Measurements from ENCODE around the gene PTPN7.
"Not testable (repeated sequence)": the region's sequence is repeated elsewhere in the genome, so short reads cannot be mapped to it uniquely, and the experiment has no call there.

The PTPN7 gene

GRCh38 chr1:202189918-202190715, 29.7 kb upstream of the PTPN7 start:
- no peak for DNase-seq (ENCODE audit: low read depth)

DNA sequence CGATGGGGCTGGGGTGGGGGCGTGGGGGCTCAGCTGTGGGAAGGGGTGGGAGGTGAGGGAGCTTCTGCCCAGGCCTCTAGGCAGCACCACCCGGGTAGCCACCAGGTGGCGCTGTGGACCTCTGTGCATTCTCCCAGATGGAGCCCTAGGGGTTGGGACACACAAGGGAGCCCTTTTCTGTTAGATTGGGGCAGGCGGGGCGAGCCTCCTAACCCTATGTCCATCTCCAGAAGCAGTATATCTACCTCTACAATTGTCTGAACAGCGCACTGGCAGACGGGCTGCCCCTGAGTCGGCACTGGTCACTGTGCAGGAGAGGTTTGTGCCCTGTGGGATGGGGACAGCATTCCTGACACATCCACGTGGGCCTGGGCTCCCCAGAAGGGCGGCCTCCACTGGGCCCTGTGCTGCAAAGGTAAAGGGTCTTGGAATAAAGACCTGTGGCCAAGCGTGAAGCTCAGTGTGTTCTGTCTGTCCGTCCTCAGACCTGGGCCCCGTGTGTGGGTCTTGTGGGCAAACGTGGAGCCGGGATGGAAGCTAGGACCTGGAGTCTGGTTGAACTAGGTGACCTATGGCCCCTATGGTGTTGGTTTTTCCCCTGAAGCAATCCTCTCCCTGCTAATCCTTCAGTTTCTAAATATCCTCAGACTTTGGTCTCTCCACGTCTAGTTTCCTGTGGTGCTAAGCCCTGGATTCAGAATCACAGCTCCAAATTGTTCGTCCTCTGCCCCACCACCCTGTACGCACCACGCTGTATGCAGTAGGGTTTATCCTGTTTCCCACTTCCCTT, 28.8 kb upstream of the PTPN7 start:
- peak; percentile 64 for DNase-seq (ENCODE audit: low read depth)

GRCh38 chr1:202187697-202188407, 27.4 kb upstream of the PTPN7 start:
- no peak for DNase-seq (ENCODE audit: low read depth)

GRCh38 chr1:202187041-202187671, 26.8 kb upstream of the PTPN7 start:
- no peak for DNase-seq (ENCODE audit: low read depth)

GRCh38 chr1:202186327-202186726, 25.9 kb upstream of the PTPN7 start:
- no peak for DNase-seq (ENCODE audit: low read depth)

- DNase-seq (ENCODE audit: low read depth): peak; percentile 59
These were observed 24.5 kb upstream of the PTPN7 start for GRCh38 chr1:202184750-202185460.

DNA sequence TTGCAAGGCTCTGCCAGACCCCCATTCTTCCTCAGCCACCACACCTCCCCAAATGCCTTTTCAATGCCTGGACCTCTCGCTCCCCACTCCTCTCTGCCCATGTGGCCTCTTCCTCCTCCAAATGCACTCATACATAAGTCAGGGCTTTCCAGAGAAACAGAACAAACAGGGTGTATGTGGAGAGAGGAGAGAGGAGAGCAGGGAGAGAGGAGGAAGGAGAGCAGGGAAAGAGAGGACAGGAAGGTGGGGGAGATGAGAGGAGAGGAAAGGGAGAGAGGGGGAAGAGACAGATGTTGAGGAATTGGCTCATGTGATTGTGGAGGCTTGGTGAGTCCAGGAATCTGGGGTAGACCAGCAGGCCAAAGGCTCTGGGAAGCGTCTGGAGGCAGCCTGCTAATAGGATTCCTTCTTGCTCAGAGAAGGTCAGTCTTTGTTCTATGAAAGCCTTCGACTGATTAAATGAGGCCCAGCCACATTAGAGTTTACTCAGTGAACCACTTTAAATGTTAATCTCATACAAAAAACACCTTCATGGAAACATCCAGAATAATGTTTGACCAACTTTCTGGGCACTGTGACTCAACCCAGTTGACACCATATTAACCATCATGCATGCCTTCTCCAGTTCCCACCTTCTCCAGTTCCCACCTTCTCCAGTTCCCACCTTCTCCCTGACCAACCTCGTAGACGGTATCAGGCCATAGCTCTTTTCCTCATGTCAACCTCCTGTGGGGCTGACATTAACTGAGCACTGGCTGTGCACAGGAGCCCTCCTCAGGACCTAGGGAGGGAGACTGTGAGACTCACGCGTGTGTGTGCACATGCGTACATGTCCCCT, 21.9 kb upstream of the PTPN7 start:
- no peak for DNase-seq (ENCODE audit: low read depth)

- no peak for DNase-seq (ENCODE audit: low read depth)
These were observed 21.2 kb upstream of the PTPN7 start for GRCh38 chr1:202181586-202181985.

DNA sequence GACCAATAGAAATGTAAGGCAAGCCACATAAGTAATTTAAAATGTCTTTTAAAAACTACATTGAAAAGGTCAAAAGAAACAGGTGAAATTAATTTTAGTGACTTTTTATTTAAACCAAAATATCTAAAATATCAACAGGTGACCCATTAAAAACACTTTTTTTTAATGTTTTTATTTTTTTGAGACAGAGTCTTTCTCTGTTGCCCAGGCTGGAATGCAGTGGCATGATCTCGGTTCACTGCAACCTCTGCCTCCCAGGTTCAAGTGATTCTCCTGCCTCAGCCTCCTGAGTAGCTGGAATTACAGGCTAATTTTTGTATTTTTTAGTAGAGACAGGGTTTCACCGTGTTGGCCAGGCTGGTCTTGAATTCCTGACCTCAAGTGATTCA, 20.3 kb upstream of the PTPN7 start:
- DNase-seq (ENCODE audit: low read depth): not testable (repeated sequence)

DNA sequence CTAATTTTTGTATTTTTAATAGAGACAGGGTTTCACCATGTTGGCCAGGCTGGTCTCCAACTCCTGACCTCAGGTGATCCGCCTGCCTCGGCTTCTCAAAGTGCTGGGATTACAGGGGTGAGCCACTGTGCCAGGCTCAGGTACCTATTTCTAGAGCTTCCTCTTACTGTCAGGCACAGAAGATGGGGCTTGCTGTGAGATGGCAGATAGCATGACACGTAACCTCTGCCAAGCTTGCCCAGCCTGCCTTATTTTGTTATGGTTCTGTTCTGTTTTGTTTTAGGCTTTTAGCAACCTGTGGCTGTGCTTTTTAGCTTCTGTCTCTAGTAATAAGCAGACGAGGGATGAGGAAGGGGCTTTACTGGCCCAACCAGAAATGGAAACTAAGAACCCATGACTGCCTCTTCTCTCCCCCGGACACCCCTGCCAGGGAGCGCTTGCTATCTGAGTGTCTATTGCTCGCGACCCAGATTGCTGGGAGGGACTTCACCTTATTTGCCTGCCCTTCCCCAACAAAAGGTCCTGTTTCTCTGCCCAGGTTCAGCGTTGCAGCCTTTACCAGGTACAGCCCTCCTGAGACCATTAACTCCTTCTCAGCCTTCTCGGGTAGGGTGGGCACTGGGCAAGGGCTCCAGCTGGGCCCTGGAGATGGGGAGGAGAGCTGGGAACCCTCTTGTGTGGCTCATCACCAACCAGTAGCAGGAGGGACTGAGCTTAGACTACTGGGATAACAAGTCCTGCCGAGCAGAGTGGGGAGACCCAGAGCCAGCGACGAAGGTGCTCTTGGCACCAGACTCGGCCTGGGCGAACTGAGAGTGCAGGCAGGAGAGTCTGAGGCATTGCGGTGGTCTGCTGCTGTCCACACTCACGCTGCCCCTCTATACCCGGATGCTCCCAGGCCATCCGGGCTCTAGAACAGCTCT, 19.7 kb upstream of the PTPN7 start:
- no peak for DNase-seq (ENCODE audit: low read depth)

DNA sequence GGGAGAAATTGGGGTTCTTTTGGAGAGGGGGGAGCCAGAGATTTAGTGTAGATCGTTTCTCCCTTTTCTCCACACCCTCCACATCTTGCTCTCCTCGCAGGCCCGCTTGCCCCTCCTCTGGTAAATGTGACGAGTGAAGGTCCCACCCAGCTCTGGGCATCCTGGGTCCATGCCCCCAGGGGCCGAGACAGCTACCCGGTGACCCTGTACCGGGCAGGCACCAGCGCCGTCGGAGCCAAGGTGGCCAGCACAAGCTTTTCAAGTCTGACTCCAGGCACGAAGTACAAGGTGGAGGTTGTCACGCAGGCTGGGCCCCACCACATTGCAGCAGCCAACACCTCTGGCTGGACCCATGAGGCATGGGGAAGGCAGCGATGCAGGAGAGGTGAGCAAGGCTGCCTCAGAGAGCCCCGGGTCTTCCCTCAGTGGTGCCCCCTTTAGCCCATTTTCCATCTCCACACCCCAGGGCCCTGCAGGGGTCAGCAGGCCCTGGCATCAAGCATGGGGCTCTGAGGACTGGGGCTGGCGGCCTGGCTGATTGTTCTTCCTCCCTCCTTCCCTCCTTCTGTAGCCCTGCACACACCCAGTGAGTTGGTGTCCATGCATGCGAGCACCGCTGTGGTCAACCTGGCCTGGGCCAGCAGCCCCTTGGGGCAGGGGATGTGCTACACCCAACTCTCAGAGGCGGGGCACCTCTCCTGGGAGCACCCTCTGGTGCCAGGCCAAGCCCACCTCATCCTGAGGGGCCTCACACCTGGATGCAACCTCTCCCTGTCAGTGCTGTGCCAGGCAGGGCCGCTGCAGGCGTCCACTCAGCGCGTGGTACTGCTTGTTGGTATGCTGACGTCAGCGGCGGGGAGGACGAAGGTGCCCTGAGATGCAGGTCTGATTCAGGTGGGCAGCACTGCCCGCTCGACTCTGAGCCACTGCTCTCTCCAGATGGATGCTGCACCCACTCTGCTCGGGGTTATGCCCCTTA, 16.8 kb upstream of the PTPN7 start:
- no peak for DNase-seq (ENCODE audit: low read depth)

DNA sequence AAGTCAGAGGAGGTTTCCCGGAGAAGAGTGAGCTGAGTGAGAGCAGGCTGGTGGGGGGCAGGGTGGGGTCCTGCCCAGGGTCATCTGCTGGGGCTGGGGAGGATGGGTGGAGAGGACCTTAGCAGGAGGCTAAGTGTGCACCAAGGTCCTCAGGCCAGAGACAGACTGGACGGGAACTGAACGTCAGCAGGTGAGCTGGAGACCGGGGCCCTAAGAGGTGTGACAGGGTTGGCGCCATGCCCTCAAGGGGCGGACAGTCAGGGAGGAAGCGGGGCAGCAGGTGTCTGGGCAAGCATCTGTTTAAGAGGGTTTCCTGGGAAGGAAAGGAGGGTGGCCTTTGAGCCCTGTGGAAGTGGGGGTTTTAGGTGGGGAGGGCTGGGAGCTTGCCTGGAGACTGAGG, 13.6 kb upstream of the PTPN7 start:
- DNase-seq (ENCODE audit: low read depth): no peak

DNA sequence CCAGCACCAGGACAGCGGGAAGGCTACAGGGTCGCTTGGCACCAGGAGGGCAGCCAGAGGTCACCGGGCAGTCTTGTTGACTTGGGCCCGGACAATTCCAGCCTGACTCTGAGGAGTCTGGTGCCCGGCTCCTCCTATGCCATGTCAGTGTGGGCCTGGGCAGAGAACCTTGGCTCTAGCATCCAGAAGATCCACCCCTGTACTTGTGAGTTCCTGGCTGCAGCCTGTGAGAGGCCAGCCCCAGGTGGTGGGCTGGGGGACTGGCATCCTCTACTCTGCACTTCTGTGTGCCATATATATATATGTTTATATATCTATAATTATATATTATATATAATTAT, 11.6 kb upstream of the PTPN7 start:
- no peak for DNase-seq (ENCODE audit: low read depth)

- no peak for DNase-seq (ENCODE audit: low read depth)
These were observed 11.1 kb upstream of the PTPN7 start for GRCh38 chr1:202171292-202172014.

DNA sequence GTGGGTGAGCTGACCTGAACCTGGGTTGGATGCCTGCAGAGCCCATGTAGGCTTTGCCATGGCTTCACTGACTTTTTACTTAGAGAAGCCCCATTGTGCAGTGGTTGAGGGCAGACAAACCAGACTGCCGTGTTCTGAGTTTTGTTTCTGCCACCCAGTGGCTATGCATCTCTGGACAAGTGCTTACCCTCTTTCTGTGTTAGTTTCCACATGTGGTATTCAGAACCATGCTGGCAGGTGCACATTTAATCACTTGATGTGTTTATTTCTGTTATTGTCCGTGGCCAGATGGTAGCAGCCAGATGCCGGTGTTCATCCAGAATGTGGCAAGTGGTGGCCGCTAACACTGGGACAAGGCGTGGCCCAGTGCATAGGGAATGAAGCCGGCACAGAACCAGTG, 10.3 kb upstream of the PTPN7 start:
- DNase-seq (ENCODE audit: low read depth): no peak

DNA sequence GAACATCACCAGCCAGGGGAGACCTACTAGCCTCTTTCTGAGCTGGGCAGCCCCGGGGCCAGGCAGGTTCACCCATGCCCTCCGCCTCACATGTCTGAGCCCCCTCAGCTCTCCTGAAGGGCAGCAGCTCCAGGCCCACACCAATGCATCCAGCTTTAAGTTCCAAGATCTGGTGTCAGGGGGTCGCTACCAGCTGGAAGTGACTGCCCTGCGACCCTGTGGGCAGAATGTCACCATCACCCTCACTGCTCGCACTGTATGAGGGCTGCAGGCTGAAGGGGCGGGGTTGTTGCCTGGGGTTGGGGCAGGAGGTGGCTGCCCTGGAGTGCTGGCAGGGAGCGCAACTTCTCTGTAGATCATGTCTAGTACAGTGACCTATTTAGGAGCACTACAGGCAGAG, 8.5 kb upstream of the PTPN7 start:
- DNase-seq (ENCODE audit: low read depth): no peak

- DNase-seq (ENCODE audit: low read depth): no peak
These were observed 7.5 kb upstream of the PTPN7 start for GRCh38 chr1:202167708-202168415.

All from stimulated activated CD8-positive, alpha-beta memory T cell treated with anti-CD3 and anti-CD28 coated beads, Interleukin-12 subunit alpha, Interleukin-12 subunit beta, amount 100 ng/mL, for 1 hour (primary cell).